Peyer's patch (tissue), 4 donors: Measurements from ENCODE around the gene ZNF692.
A peak's percentile ranks its signal among the peaks of the same experiment; 100 is the strongest.

Experiments
- POLR2A ChIP-seq, 2 donors: fragments of 450-650 bp; IDR thresholded peaks; one replicate each; pipeline ENCODE4 v1.5.1; 2017; ENCODE audit warnings: antibody characterized with exemption in 2 of 2, mild to moderate bottlenecking in 2 of 2, moderate library complexity in 2 of 2
- TF ChIP-seq, protein P1 (sequence below), 6 experiments: fragments of 450-650 bp in 4 of 6; fragments of 200-600 bp in 2 of 6; sonication (generic) in 1 of 6; IDR thresholded peaks; one replicate each; pipeline ENCODE4 v1.5.1; 2017 to 2019; ENCODE audit warnings: antibody characterized with exemption in 6 of 6, mild to moderate bottlenecking in 3 of 6, moderate library complexity in 1 of 6

DNA sequence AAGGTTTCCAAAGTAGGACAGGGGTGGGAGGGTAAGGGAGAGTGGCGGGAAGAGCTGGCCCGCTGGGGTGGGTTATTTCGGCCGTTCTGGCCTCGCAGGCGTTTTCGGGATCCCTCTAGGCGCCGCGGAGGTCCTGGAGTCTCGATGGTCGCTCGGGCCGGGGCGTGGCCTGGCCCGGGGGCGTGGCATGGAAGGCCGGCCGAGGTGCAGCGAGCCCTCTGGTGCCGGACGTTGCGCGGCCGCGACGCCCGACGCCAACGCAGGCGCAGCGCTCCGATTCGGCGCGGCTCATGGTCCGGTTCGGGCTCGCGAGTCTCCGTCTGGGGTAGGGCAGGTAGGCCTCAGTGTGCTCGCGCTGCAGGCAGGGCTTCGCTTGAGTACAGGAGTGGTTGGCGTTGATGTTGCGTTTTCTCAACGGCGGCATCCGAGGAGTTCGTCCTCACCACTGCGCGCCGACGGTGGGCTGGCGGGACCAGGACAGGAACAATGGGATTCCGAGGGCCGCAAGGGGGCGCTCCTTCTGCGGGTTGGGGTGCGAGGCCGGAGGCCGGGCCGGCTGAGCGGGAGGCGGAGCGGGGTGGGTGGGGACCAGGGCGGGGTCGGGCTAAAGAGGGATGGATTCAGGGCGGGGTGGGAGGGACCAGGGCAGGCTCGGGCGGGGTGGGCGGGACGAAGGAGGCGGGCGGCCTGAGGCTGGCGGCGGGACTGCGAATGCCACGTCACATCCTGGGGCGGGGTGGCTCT is 47.3 kb upstream of the ZNF692 start, which contains the start of gene PGBD2:
- TF ChIP-seq POLR2A (IDR thresholded peaks at IDR 0.05), result peak; percentile 84 to 87
- TF ChIP-seq, protein P1, sequence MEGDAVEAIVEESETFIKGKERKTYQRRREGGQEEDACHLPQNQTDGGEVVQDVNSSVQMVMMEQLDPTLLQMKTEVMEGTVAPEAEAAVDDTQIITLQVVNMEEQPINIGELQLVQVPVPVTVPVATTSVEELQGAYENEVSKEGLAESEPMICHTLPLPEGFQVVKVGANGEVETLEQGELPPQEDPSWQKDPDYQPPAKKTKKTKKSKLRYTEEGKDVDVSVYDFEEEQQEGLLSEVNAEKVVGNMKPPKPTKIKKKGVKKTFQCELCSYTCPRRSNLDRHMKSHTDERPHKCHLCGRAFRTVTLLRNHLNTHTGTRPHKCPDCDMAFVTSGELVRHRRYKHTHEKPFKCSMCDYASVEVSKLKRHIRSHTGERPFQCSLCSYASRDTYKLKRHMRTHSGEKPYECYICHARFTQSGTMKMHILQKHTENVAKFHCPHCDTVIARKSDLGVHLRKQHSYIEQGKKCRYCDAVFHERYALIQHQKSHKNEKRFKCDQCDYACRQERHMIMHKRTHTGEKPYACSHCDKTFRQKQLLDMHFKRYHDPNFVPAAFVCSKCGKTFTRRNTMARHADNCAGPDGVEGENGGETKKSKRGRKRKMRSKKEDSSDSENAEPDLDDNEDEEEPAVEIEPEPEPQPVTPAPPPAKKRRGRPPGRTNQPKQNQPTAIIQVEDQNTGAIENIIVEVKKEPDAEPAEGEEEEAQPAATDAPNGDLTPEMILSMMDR (IDR thresholded peaks at IDR 0.05), result peak; percentile 21 to 86 (median 77)
